NT2/D1 (cell line): ENCODE results near the gene TAF11L5.
"Not testable (repeated sequence)": the region's sequence is repeated elsewhere in the genome, so short reads cannot be mapped to it uniquely, and the experiment has no call there.

Experiments
- DNase-seq: peaks from one replicate; pipeline ENCODE4 v3.0.0-alpha.2; 2011; ENCODE audit warnings: low read depth, low spot score
- H3K27me3 ChIP-seq: 2 replicates; pipeline ENCODE4 v1.6.0; 2011; ENCODE audit warnings: mild to moderate bottlenecking; ENCODE audit not compliant: insufficient read length, insufficient read depth
- H3K36me3 ChIP-seq: 2 replicates; pipeline ENCODE4 v1.6.1; 2011; ENCODE audit warnings: mild to moderate bottlenecking, low read length, mixed read lengths; ENCODE audit not compliant: insufficient read depth, insufficient read length
- H3K4me1 ChIP-seq: 2 replicates; pipeline ENCODE4 v1.5.1; 2011; ENCODE audit not compliant: insufficient read depth, insufficient read length
- H3K4me3 ChIP-seq: 2 replicates; pipeline ENCODE4 v1.5.1; 2011; ENCODE audit warnings: low read depth; ENCODE audit not compliant: insufficient read length
- H3K9ac ChIP-seq: 2 replicates; pipeline ENCODE4 v1.6.0; 2011; ENCODE audit warnings: low read depth; ENCODE audit not compliant: insufficient read length
- H3K9me3 ChIP-seq: 2 replicates; pipeline ENCODE4 v1.5.1; 2011; ENCODE audit warnings: mild to moderate bottlenecking, low read length; ENCODE audit not compliant: insufficient read depth
- SUZ12 ChIP-seq: IDR thresholded peaks from 2 replicates; pipeline ENCODE4 v1.6.1; 2011; ENCODE audit not compliant: insufficient read length, insufficient read depth; ENCODE audit errors: extremely low read depth
- YY1 ChIP-seq: IDR thresholded peaks from 2 replicates; pipeline ENCODE4 v1.6.1; 2011; ENCODE audit not compliant: insufficient read length, insufficient read depth
- ZNF274 ChIP-seq: IDR thresholded peaks from 2 replicates; pipeline ENCODE4 v1.6.1; 2011; ENCODE audit warnings: mild to moderate bottlenecking, low read depth, low read length

TAF11L5 gene

DNA sequence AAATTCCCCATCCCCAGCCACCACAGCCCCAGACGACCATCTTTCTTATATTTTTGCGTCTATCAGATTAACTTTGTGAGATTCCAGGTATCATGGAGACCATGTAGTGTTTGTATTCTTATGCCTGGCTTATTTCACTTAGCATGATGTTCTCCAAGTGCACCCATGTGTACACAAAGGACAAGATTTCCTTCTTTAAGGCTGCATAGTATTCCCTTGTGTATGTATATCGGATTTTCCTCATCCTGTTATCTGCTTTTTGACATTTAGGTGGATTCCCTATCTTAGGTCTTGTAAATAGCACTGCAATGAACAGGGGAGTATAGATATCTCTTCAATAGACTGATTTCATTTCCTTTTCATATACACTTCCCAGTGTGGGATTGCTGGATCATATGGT is 32.3 kb upstream of the TAF11L5 start:
- no peak for DNase-seq
- H3K36me3 ChIP-seq: no peaks in the 10 kb centered on the region
- H3K4me3 ChIP-seq: no peak overlapping the region
- no peaks in the 10 kb centered on the region for H3K9me3 ChIP-seq
- H3K9ac ChIP-seq: no peak overlapping the region
- no peaks in the 10 kb centered on the region for H3K4me1 ChIP-seq
- no peaks in the 10 kb centered on the region for H3K27me3 ChIP-seq
- TF ChIP-seq SUZ12: no peak
- no peak for TF ChIP-seq ZNF274

DNA sequence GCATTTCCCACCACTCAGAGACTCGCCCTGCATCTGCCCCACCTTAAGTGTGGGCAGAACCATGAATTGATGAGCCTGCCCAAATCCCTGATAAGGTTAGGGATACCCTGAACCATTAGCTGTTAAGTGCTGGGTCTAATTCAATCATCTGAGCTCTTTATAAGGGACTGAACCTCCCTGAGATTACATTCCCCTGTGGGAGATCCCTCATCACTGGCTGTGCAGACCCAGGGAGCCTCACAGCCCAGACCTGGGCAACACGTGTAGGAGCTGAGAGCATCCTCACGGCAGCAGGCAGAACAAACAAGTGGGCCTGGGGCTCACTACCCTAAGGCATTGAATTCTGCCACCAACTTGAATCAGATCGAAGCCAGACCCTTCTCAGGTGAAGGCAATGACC is 27.6 kb upstream of the TAF11L5 start:
- H3K27me3 ChIP-seq: no peaks in the 10 kb centered on the region
- no peak for DNase-seq
- no peaks in the 10 kb centered on the region for H3K36me3 ChIP-seq
- H3K4me3 ChIP-seq: no peak overlapping the region
- no peak overlapping the region for H3K9ac ChIP-seq
- no peaks in the 10 kb centered on the region for H3K9me3 ChIP-seq
- TF ChIP-seq SUZ12 (no peak), YY1 (no peak), ZNF274 (no peak)
- no peaks in the 10 kb centered on the region for H3K4me1 ChIP-seq

DNA sequence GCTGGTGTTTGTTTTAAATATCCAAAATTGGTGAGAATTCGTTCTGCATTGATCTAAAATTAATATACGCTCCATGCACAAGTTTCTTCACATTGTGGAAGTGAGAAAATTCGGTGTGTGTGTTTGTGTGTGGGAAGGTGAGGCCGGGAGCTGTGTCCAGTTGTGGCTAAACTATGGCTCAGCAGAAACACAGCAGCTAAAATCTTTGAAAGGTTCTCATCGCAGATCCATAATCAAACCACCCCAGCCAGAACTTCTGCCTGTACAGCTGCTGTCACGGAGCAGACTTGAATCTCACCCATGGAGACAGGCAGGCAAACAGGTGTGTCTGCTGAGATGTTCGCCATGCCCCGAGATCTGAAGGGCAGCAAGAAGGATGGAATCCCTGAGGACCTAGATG is 27.1 kb upstream of the TAF11L5 start, which contains the start of gene TAF11L2:
TAF11L2 (plus strand) TSS at position 301 of the 400 bp plus-strand sequence.
- DNase-seq, H3K4me1 ChIP-seq, H3K9me3 ChIP-seq, H3K36me3 ChIP-seq, H3K4me3 ChIP-seq, H3K9ac ChIP-seq, H3K27me3 ChIP-seq: not testable (repeated sequence)

DNA sequence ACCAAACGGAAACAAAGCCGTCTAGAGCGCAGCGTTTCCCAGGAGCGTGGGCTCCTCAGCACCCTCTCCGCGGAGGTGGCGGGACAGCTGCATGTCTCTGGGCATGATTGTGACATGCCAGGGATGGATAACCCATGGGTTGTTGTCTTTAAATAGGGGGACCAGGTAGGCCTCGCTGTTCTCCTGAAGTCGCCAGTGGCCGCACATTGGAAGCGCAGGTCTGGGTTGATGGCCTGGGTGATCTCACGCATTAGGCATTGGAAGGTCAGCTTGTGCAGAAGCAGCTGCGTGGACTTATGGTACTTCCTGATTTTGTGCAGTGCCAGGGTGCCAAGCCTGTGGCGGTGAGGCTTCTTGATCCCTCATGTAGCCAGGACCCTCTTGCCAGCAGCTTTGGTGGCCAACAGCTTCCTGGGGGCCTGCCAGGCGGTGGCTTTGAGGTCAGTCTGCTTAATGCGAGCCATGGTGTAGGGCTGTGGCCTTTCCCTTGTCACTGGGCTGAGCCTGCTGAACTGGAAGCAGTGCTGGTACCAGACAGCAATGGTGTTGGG is 13.2 kb upstream of the TAF11L5 start:
- H3K36me3 ChIP-seq: no peaks in the 10 kb centered on the region
- no peaks in the 10 kb centered on the region for H3K9me3 ChIP-seq
- H3K9ac ChIP-seq: no peak overlapping the region
- DNase-seq: no peak
- TF ChIP-seq SUZ12 (no peak), ZNF274 (no peak), YY1 (no peak)
- H3K27me3 ChIP-seq: no peaks in the 10 kb centered on the region
- H3K4me3 ChIP-seq: no peak overlapping the region
- no peaks in the 10 kb centered on the region for H3K4me1 ChIP-seq

DNA sequence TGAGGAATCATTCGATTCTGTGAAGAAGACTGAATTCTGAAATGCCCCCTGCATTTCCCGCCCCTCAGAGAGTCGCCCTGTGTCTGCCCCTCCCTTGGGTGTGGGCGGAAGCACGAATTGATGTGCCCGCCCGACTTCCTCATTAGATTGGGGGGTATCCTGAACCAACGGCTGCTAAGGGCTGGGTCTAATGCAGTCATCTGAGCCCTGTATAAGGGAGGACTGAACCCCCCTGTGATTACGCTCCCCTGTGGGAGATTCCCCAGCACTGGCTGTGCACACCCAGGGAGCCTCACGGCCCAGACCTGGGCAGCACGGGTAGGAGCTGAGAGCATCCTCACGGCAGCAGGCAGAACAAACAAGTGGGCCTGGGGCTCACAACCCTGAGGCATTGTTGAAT is 7.5 kb upstream of the TAF11L5 start:
- not testable (repeated sequence) for H3K9ac ChIP-seq, H3K36me3 ChIP-seq, H3K4me1 ChIP-seq, H3K27me3 ChIP-seq, H3K9me3 ChIP-seq, DNase-seq, H3K4me3 ChIP-seq

DNA sequence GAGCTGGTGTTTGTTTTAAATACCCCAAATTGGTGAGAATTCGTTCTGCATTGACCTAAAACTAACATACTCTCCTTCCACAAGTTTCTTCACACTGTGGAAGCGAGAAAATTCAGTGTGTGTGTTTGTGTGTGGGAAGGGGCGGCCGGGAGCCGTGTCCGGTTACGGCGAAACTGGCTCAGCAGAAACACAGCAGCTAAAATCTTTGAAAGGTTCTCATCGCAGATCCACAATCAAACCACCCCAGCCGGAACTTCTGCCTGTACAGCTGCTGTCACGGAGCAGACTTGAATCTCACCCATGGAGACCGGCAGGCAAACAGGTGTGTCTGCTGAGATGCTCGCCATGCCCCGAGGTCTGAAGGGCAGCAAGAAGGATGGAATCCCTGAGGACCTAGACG is 7.0 kb upstream of the TAF11L5 start, which contains the start of gene TAF11L3:
TAF11L3 (plus strand) TSS at position 301 of the 400 bp plus-strand sequence.
- not testable (repeated sequence) for H3K36me3 ChIP-seq, H3K9me3 ChIP-seq, H3K9ac ChIP-seq, DNase-seq, H3K4me3 ChIP-seq, H3K4me1 ChIP-seq, H3K27me3 ChIP-seq

DNA sequence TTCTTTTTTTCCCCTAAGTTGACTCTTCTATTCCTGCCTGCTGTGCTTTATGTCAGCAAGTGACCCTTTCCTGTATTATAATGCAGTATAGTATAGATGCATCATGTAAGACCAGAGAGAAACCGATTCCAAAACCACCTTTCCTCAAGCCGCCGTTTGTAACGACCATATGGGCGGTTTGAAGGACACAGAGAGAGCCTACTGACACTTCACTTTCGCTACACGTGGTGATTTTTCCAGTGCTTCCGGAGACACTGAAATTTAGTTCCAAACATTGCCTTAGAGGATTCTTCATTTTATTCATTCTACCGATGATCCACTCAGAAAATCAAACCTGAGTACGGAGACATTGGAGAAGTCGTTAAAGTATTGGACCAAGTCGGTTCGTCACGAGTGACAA is 5.5 kb upstream of the TAF11L5 start:
- not testable (repeated sequence) for H3K4me3 ChIP-seq, DNase-seq, H3K36me3 ChIP-seq, H3K9me3 ChIP-seq, H3K4me1 ChIP-seq, H3K27me3 ChIP-seq, H3K9ac ChIP-seq

DNA sequence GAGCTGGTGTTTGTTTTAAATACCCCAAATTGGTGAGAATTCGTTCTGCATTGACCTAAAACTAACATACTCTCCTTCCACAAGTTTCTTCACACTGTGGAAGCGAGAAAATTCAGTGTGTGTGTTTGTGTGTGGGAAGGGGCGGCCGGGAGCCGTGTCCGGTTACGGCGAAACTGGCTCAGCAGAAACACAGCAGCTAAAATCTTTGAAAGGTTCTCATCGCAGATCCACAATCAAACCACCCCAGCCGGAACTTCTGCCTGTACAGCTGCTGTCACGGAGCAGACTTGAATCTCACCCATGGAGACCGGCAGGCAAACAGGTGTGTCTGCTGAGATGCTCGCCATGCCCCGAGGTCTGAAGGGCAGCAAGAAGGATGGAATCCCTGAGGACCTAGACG is 3.5 kb upstream of the TAF11L5 start, which contains the start of gene TAF11L4:
TAF11L4 (plus strand) TSS at position 301 of the 400 bp plus-strand sequence.
- not testable (repeated sequence) for H3K27me3 ChIP-seq, H3K4me3 ChIP-seq, H3K4me1 ChIP-seq, H3K9me3 ChIP-seq, H3K36me3 ChIP-seq, DNase-seq, H3K9ac ChIP-seq

DNA sequence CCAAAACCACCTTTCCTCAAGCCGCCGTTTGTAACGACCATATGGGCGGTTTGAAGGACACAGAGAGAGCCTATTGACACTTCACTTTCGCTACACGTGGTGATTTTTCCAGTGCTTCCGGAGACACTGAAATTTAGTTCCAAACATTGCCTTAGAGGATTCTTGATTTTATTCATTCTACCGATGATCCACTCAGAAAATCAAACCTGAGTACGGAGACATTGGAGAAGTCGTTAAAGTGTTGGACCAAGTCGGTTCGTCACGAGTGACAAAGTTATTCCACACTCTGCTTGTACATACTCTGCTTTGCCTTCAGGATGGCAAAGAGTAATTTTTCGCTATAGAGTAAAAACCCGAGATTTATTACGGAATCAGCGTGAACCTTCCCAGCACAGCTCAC is 1.5 kb downstream of the TAF11L5 start:
- H3K4me1 ChIP-seq, H3K36me3 ChIP-seq, H3K9me3 ChIP-seq, H3K27me3 ChIP-seq, H3K9ac ChIP-seq, H3K4me3 ChIP-seq: not testable (repeated sequence)
- peak; percentile 16 for DNase-seq

DNA sequence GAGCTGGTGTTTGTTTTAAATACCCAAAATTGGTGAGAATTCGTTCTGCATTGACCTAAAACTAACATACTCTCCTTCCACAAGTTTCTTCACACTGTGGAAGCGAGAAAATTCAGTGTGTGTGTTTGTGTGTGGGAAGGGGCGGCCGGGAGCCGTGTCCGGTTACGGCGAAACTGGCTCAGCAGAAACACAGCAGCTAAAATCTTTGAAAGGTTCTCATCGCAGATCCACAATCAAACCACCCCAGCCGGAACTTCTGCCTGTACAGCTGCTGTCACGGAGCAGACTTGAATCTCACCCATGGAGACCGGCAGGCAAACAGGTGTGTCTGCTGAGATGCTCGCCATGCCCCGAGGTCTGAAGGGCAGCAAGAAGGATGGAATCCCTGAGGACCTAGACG is 3.3 kb downstream of the TAF11L5 start, which contains the start of gene TAF11L6:
TAF11L6 (plus strand) TSS at position 301 of the 400 bp plus-strand sequence.
- H3K9me3 ChIP-seq, DNase-seq, H3K4me3 ChIP-seq, H3K9ac ChIP-seq, H3K36me3 ChIP-seq, H3K27me3 ChIP-seq, H3K4me1 ChIP-seq: not testable (repeated sequence)
